OCI-LY1 (cell line): Measurements from ENCODE around the gene CDRT15L2.
"Not testable (repeated sequence)": the region's sequence is repeated elsewhere in the genome, so short reads cannot be mapped to it uniquely, and the experiment has no call there.

ENCODE experiments used
- EZH2 ChIP-seq: fragments of 200-600 bp; sonication (generic), shearing (Covaris generic); IDR thresholded peaks from 2 replicates; pipeline ENCODE4 v1.8.0; 2017; ENCODE audit warnings: borderline replicate concordance, mixed run types, mild to moderate bottlenecking, antibody characterized with exemption, low read length, moderate library complexity, mixed read lengths
- TF ChIP-seq, protein P1 (sequence below): fragments of 200-600 bp; sonication (generic), shearing (Covaris generic); IDR thresholded peaks from 2 replicates; pipeline ENCODE4 v1.5.1; 2017; ENCODE audit warnings: mild to moderate bottlenecking, antibody characterized with exemption, low read length, moderate library complexity, mixed read lengths

DNA sequence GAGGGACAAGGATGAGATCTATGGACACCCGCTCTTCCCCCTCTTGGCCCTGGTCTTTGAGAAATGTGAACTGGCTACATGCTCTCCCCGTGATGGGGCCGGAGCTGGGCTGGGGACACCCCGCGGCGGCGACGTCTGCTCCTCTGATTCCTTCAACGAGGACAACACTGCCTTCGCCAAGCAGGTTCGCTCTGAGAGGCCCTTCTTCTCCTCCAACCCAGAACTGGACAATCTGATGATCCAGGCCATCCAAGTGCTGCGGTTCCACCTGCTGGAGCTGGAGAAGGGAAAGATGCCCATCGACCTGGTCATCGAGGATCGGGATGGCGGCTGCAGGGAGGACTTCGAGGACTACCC is 9.9 kb downstream of the CDRT15L2 start:
- TF ChIP-seq, protein P1, sequence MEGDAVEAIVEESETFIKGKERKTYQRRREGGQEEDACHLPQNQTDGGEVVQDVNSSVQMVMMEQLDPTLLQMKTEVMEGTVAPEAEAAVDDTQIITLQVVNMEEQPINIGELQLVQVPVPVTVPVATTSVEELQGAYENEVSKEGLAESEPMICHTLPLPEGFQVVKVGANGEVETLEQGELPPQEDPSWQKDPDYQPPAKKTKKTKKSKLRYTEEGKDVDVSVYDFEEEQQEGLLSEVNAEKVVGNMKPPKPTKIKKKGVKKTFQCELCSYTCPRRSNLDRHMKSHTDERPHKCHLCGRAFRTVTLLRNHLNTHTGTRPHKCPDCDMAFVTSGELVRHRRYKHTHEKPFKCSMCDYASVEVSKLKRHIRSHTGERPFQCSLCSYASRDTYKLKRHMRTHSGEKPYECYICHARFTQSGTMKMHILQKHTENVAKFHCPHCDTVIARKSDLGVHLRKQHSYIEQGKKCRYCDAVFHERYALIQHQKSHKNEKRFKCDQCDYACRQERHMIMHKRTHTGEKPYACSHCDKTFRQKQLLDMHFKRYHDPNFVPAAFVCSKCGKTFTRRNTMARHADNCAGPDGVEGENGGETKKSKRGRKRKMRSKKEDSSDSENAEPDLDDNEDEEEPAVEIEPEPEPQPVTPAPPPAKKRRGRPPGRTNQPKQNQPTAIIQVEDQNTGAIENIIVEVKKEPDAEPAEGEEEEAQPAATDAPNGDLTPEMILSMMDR, result not testable (repeated sequence)
- TF ChIP-seq EZH2, result not testable (repeated sequence)
